OCI-LY1 (cell line): ENCODE data around the gene TINAGL1.

ENCODE experiments used
- H2AFZ ChIP-seq: fragments of 200-600 bp; sonication (generic), shearing (Covaris generic); 2 replicates; pipeline ENCODE4 v1.6.0; 2014; ENCODE audit warnings: antibody characterized with exemption, mild to moderate bottlenecking, low read length
- H3F3A ChIP-seq: fragments of 200-600 bp; sonication (generic), shearing (Covaris generic); 2 replicates; pipeline ENCODE4 v1.6.0; 2014; ENCODE audit warnings: mild to moderate bottlenecking, antibody characterized with exemption, low read length, moderate library complexity; ENCODE audit not compliant: insufficient read depth
- H3K27ac ChIP-seq: fragments of 200-600 bp; sonication (generic); 2 replicates; pipeline ENCODE4 v1.5.1; 2014; ENCODE audit warnings: low read length, mixed run types, mild to moderate bottlenecking, low read depth; ENCODE audit not compliant: poor library complexity, severe bottlenecking
- H3K27me3 ChIP-seq: fragments of 200-600 bp; sonication (generic); 2 replicates; pipeline ENCODE4 v1.6.0; 2014; ENCODE audit warnings: antibody characterized with exemption, mild to moderate bottlenecking, low read length, moderate library complexity; ENCODE audit not compliant: insufficient read depth
- H3K36me3 ChIP-seq: fragments of 200-600 bp; sonication (generic); 2 replicates; pipeline ENCODE4 v1.6.1; 2014; ENCODE audit warnings: mild to moderate bottlenecking, antibody characterized with exemption, low read length, moderate library complexity, mixed read lengths; ENCODE audit not compliant: insufficient read depth
- H3K4me1 ChIP-seq: fragments of 200-600 bp; sonication (generic); 2 replicates; pipeline ENCODE4 v1.5.1; 2014; ENCODE audit warnings: mild to moderate bottlenecking, low read length, moderate library complexity; ENCODE audit not compliant: insufficient read depth, severe bottlenecking
- H3K4me2 ChIP-seq: fragments of 200-600 bp; sonication (generic), shearing (Covaris generic); 2 replicates; pipeline ENCODE4 v1.6.1; 2014; ENCODE audit warnings: low read length
- H3K4me3 ChIP-seq: fragments of 200-600 bp; sonication (generic); 2 replicates; pipeline ENCODE4 v1.5.1; 2014; ENCODE audit warnings: low read length, low read depth, mild to moderate bottlenecking, mixed read lengths; ENCODE audit not compliant: poor library complexity, severe bottlenecking
- H3K79me2 ChIP-seq: fragments of 200-600 bp; shearing (Covaris generic); 2 replicates; pipeline ENCODE4 v1.6.1; 2016; ENCODE audit warnings: mixed run types, low read length, mixed read lengths; ENCODE audit not compliant: insufficient read depth
- H3K9ac ChIP-seq: fragments of 200-600 bp; sonication (generic), shearing (Covaris generic); 2 replicates; pipeline ENCODE4 v1.6.1; 2014; ENCODE audit warnings: mild to moderate bottlenecking, low read length, mixed read lengths
- H3K9me2 ChIP-seq: fragments of 200-600 bp; sonication (generic), shearing (Covaris generic); 2 replicates; pipeline ENCODE4 v1.6.1; 2014; ENCODE audit warnings: low read depth, mild to moderate bottlenecking, low read length, mixed read lengths
- H3K9me3 ChIP-seq: fragments of 200-600 bp; shearing (Covaris generic); 2 replicates; pipeline ENCODE4 v1.6.1; 2014; ENCODE audit warnings: low read length, mixed read lengths
- H4K20me1 ChIP-seq: fragments of 200-600 bp; sonication (generic), shearing (Covaris generic); 2 replicates; pipeline ENCODE4 v1.6.0; 2016; ENCODE audit warnings: mild to moderate bottlenecking, low read length; ENCODE audit not compliant: insufficient read depth
- CTCF ChIP-seq: fragments of 200-600 bp; sonication (generic), shearing (Covaris generic); IDR thresholded peaks from 2 replicates; pipeline ENCODE4 v1.5.1; 2017; ENCODE audit warnings: mild to moderate bottlenecking, antibody characterized with exemption, low read length, moderate library complexity, mixed read lengths
- EZH2 ChIP-seq: fragments of 200-600 bp; sonication (generic), shearing (Covaris generic); IDR thresholded peaks from 2 replicates; pipeline ENCODE4 v1.8.0; 2017; ENCODE audit warnings: borderline replicate concordance, mixed run types, mild to moderate bottlenecking, antibody characterized with exemption, low read length, moderate library complexity, mixed read lengths

Gene TINAGL1

GRCh38 chr1:31580513-31580870 lies 4.2 kb downstream of the TINAGL1 start:
- no peak overlapping the region for H3K4me2 ChIP-seq
- no peaks in the 10 kb centered on the region for H3K4me1 ChIP-seq
- H3K27me3 ChIP-seq, result no peaks in the 10 kb centered on the region
- no peaks in the 10 kb centered on the region for H4K20me1 ChIP-seq
- no peak overlapping the region for H3K4me3 ChIP-seq
- H3F3A ChIP-seq, result no peaks in the 10 kb centered on the region
- H3K36me3 ChIP-seq, result no peaks in the 10 kb centered on the region
- H2AFZ ChIP-seq, result no peak overlapping the region
- no peak for TF ChIP-seq CTCF
- TF ChIP-seq EZH2, result no peak
- no peaks in the 10 kb centered on the region for H3K79me2 ChIP-seq
- H3K9ac ChIP-seq, result no peak overlapping the region
- no peaks in the 10 kb centered on the region for H3K9me2 ChIP-seq
- H3K27ac ChIP-seq, result no peak overlapping the region
- H3K9me3 ChIP-seq, result no peaks in the 10 kb centered on the region

GRCh38 chr1:31580891-31581603 lies 4.7 kb downstream of the TINAGL1 start:
- Histone ChIP-seq H3K27me3 (no peaks in the 10 kb centered on the region), H3K9me2 (no peaks in the 10 kb centered on the region), H3K27ac (no peak overlapping the region), H2AFZ (no peak overlapping the region), H3K9me3 (no peaks in the 10 kb centered on the region), H3K9ac (no peak overlapping the region), H3K4me1 (no peaks in the 10 kb centered on the region), H3K36me3 (no peaks in the 10 kb centered on the region), H3F3A (no peaks in the 10 kb centered on the region), H3K79me2 (no peaks in the 10 kb centered on the region), H4K20me1 (no peaks in the 10 kb centered on the region), H3K4me3 (no peak overlapping the region), H3K4me2 (no peak overlapping the region)
- TF ChIP-seq CTCF (no peak), EZH2 (no peak)

- Histone ChIP-seq H3K9me3 (no peaks in the 10 kb centered on the region), H3K27me3 (no peaks in the 10 kb centered on the region), H3K4me3 (no peak overlapping the region), H3F3A (no peaks in the 10 kb centered on the region), H3K79me2 (no peaks in the 10 kb centered on the region), H3K9ac (no peak overlapping the region), H3K27ac (no peak overlapping the region), H3K36me3 (no peaks in the 10 kb centered on the region), H3K4me1 (no peaks in the 10 kb centered on the region), H2AFZ (no peak overlapping the region), H4K20me1 (no peaks in the 10 kb centered on the region), H3K4me2 (no peak overlapping the region), H3K9me2 (no peaks in the 10 kb centered on the region)
- TF ChIP-seq EZH2 (no peak), CTCF (no peak)
Measured at GRCh38 chr1:31581821-31582810, 5.8 kb downstream of the TINAGL1 start.
